Subcutaneous adipose tissue (tissue), 4 donors: ENCODE results near the gene SENP6. TPM values are rescaled to one million over a fixed set of nuclear protein-coding genes. Genes with fewer than 3 reads are reported as not detected.

Experiments
- CTCF ChIP-seq: fragments of 450-650 bp; IDR thresholded peaks from one replicate; pipeline ENCODE4 v1.5.1; 2016; ENCODE audit warnings: low read depth, mild to moderate bottlenecking, control low read depth, antibody characterized with exemption, moderate library complexity
- total RNA-seq, 4 donors: library from RNA; depleted of rRNA; stranded (reverse); fragments of >200 nt; gene quantifications; one replicate each; pipeline ENCODE4 v1.1.0, GENCODE V29; 2016

SENP6 gene
- total RNA-seq, 4 donors from 2014 or later = 100 to 177 (median 105) TPM

GRCh38 chr6:75735491-75736186 lies 134.0 kb downstream of the SENP6 start:
- no peak for TF ChIP-seq CTCF

GRCh38 chr6:75743971-75744370 lies 142.3 kb downstream of the SENP6 start:
- no peak for TF ChIP-seq CTCF

- TF ChIP-seq CTCF = no peak
Observed at GRCh38 chr6:75745404-75745803, 143.7 kb downstream of the SENP6 start.

GRCh38 chr6:75746221-75746620 lies 144.5 kb downstream of the SENP6 start:
- no peak for TF ChIP-seq CTCF

GRCh38 chr6:75747152-75747992 lies 145.7 kb downstream of the SENP6 start:
- no peak for TF ChIP-seq CTCF

GRCh38 chr6:75748003-75748742 lies 146.5 kb downstream of the SENP6 start:
- TF ChIP-seq CTCF = no peak
